GM21526 (cell line): ENCODE measurements around the gene FBXO24.
"Not testable (repeated sequence)": the region's sequence is repeated elsewhere in the genome, so short reads cannot be mapped to it uniquely, and the experiment has no call there.

Experiments
- ATAC-seq: cut with Tn5 transposase; IDR thresholded peaks from one replicate; pipeline ENCODE4 v1.9.1; 2021; ENCODE audit warnings: moderate library complexity; ENCODE audit not compliant: unreplicated experiment, low FRiP score

The FBXO24 gene

DNA sequence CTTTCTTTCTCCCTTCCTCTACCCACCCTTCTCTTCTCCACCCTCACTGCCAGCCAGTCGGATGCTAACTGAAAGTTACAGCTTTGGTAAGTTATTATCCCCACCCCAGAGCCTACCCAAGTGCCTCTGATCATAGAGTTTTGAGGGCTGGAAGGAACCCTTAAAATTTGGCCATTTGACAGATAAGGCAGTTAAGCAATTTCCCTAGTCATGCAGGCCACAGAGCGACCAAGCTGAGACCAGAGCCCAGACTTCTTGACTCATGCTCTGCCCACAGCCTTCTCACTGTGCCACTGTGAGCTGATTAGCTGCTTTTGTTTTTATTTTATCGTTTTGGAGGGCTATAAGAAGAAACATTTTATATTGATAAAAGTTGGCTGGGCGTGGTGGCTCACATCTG lies 29.6 kb upstream of the FBXO24 start:
- ATAC-seq = no peak

DNA sequence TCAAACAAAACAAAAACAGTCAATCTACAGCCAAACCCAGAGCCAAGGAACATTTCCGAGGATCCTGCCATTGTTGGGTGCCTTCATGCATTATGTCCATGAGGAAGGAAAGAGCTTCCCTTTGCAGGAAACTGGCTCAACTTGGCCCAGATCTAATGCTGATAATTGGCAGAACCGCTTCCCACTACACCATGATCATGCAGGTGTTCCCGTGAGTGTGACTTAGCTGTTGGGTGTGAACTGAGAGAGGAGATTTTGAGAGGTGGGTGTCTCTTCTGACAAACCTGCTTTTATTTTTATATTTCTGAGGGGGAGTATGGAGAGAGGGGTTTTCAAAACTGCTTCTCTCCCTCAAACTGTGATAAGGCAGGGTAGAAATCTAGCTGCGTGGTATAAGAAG lies 27.0 kb upstream of the FBXO24 start:
- ATAC-seq = no peak

DNA sequence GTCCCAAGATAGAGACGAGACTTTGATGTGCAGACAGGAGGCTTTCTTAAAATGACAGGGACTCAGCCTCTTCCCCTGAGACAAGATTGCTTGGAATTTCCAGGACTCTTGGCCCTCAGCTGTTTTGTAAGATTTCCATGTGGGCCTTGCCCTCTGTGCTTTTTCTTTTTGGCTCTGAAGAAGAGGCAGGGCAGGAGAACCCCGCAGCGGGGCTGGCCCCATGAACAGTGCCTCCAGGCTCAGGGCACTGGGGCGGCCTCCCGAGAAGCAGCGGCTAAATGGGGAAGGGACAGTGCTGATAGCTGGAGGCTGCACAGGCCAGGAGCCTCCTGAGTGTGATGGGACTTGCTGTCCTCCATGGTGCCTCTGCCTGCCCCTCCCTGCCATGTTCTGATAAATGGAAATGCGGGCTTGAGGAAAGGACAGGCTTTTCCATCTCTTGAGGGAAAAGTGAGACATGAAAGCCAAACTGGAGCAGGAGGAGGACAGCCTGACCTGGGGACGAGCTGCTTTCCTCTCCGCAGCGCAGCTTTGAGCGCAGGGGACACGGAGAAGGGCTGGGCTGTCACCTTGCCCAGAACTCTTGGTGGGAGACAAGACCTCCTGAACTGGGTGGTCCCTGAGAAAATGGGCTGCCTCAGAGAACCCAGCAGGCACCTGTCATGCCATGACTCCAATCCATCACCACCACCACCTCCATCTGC lies 24.5 kb upstream of the FBXO24 start:
- ATAC-seq = no peak

DNA sequence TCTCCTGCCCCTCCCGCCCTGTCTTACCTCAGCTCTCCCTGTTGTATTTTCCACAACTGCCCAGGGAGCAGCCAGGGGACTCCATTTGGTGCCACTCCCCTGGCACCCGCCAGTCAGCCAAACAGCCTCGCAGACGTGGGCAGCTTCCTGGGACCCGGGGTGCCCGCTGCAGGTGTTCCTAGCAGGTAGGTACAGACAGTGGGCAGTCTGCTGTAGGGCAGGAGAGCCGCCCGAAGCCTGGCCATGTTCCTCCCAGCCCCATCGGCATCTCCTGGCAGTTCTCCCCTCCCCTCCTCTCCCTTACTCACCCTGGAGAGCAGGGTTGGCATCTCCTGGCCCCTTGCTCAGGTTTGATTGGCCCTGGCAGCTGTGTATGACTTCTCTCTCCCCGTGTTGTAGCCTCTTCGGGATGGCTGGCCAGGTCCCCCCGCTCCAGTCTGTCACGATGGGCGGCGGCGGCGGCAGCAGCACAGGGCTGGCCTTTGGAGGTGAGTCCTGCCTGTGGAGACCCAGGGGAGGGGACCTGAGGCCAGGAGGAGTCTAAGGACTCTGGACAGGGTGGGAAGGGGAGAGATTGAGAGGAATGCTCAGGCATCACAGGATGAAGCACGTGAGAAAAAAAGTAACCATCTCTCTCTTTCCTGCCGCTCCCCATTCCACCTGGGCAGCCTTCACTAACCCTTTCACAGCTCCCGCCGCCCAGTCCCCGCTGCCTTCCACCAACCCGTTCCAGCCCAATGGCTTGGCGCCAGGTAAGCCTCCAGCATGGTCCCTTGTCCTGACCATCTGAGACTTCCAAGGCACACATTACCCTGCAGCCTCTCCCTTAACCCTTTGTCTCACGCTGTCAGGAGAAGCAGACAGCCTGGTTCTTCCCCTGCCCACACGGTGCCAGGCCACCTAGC lies 23.7 kb upstream of the FBXO24 start:
- no peak for ATAC-seq

DNA sequence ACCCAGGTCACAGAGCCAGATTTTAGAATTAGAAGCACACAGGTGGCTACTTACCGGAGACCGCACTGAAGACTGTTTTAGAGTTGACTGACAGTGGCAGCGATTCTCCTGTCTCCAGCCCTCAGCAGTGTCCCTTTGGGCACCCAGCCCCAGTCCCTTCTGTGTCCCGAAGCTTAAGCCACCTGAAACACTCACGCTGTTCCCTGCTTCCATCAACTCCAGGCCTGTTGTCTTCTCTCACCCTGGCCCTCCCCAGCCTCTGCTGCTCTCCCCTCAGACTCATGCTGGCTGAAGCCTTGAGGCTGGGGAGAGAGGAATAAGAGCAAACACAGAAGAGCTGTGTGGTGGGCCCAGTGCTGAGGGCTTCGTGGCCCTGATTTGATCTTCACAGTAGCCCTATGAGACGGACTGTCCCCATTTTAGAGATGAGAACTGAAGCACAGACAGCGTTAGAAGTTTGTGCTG lies 23.0 kb upstream of the FBXO24 start:
- ATAC-seq = no peak

DNA sequence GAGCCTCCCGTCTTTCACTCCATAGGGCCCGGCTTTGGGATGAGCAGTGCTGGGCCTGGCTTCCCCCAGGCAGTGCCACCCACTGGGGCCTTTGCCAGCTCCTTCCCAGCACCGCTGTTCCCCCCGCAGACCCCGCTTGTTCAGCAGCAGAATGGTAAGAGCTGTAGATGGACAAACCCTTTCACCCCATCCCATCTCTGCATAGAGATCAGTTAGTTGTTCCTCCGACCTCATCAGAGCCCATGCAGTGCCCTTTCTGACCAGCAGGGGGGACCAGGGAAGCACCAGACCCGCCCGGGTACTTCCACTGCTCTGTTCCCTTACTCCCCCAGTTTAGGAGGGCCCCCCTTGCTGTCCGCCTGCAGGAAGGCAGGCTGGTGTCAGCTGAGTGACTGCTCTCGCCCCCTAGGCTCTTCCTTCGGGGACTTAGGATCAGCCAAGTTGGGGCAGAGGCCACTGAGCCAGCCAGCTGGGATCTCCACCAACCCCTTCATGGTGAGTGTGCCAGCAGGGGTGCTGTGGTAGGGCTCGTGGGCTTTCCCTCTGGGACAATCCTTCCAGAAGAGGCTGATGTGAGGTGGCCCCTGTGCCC lies 22.2 kb upstream of the FBXO24 start:
- no peak for ATAC-seq

DNA sequence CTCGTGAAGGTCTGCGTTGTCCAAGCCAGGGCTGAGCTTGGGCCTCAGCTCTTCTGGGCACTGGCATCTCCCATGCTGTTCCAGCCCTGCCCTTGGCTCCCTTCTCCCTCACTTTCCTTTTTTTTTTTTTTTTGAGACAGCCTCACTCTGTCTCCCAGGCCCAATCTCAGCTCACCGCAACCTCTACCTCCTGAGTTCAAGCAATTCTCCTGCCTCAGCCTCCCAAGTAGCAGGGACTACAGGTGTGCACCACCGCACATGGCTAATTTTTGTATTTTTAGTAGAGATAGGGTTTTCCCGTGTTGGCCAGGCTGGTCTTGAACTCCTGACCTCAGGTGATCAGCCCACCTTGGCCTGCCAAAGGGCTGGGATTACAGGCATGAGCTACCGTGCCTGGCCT lies 21.7 kb upstream of the FBXO24 start:
- not testable (repeated sequence) for ATAC-seq

DNA sequence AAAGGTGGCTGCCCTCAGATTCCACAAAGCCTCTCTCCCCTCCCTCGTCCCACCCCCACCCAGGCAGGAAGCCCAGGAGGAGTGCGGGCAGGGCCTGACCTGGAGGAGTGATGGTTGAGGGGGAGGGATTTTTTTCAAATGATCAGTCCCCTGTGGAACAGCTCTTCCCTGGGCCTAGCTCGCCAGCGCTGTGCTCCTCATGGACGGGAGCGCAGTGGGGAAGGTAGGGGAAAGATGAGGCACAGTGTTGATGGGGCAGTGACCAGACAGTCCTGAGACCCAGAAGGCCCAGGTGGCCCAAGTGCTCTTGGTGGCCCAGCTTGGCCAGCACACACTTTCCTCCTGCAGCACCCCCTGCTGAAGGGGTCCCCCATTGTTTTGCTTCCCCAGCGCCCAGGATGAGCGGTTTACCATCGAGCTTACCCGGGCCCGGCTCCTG lies 21.0 kb upstream of the FBXO24 start:
- ATAC-seq = no peak

DNA sequence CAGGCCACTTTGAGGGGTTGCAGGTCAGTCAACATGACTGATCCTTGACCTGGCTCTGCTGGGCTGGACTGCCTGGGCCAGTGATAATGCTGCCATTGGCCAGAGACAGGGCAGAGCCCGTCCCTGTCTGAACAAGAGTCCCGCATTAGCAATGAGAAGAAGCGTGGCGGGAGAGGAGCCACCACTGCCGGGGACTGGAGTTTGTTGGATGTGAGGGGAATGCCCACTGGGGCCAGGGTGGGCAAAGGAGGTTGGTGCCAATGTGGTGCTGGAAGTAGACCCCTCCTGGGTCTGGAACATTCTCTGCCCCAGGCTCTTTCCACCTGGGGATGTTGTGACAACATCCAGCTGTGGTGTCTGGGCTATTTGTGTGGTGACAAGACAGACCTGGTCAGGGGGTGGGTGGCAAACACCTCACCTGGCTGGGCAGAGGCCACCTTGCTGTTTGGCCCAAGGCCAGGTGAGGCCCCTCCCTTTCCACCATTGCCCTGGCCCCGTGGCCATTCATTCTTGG lies 20.1 kb upstream of the FBXO24 start:
- ATAC-seq = no peak

DNA sequence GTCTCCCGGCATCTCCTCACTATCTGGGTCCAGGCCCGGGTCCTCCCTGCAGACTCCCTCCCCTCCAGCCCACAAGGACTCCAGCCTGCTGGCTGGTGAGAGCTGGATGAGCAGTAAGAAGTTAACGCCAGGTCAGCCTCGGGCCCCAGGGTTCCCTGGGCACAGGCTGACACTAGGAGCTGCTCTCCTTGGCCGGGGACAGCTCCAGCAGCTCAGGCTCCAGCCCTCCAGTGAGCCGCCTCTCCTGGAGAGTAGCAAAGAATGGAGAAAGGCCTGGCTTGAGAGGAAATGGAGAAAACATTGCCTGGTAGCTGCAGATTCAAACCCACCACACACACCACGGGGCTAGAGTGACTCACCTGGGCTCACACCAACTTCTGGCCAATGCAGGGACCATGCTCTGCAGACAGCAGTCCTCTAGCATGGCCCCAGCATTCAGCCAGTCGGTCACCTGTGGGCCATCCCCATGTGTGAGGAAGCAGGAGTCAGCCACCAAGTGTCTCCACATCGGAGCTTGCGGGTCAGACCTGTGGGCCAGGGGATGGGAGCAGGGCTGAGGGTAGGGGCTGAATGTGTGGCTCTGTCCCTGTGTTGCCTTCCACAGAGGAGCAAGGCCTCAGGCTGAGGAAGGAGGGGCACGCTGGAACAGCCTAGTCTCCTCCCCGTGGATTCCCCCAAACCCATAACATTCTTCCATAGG lies 18.9 kb upstream of the FBXO24 start:
- ATAC-seq = no peak

DNA sequence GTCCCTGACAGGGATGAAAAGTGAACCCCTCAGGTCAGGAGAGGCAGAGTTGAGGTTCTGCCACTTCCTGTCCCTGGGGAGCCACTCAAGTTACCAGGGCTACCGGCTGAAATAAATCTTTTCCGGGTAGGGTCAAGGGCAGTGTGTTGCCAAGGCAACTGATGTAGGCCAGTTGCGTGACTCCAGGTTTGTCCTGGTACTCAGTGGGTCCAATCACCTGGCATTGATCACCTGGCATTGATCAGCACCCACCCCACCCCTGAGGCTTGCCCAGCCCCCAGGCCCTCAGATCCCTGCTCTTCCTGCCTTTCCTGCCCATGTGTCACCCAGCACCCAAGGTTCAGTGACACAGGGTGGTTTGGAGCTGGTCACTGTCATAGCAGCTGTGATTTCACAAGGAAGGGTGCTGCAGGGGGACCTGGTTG lies 18.4 kb upstream of the FBXO24 start:
- no peak for ATAC-seq

DNA sequence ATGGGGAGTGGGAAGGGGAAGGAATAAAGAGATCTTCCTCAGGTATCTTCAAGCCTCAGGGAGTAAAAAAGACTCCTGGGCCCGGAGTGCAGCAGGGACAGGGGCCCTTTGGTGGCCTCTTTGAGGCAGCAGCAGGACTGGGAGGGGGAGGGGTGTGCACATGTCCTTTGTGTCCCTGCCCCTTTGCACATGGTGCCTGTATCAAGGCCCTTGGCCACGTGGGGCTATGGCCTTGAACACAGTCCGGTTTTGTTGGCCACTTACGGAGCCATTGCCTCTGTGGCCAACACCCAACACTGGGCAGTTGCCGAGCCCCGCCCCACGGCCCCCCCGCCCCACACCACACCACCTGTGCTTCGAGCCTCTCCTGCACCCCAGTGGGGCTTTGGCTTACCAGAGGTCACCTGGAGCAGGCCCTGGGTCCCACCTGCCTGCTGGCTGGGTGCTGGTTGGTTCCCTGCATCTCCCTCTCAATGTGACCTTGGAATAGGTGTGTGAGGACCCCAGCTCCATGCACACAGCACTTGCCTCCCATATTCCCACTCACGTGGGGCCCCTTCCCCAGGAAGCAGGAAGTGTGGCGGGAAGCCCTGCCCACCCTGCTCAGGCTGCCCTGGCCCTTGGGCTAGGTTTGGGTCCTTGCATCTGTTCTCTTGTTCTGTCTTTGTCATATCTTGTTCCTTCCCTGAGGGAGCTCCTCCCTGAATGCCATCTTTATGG lies 17.8 kb upstream of the FBXO24 start:
- ATAC-seq = no peak

DNA sequence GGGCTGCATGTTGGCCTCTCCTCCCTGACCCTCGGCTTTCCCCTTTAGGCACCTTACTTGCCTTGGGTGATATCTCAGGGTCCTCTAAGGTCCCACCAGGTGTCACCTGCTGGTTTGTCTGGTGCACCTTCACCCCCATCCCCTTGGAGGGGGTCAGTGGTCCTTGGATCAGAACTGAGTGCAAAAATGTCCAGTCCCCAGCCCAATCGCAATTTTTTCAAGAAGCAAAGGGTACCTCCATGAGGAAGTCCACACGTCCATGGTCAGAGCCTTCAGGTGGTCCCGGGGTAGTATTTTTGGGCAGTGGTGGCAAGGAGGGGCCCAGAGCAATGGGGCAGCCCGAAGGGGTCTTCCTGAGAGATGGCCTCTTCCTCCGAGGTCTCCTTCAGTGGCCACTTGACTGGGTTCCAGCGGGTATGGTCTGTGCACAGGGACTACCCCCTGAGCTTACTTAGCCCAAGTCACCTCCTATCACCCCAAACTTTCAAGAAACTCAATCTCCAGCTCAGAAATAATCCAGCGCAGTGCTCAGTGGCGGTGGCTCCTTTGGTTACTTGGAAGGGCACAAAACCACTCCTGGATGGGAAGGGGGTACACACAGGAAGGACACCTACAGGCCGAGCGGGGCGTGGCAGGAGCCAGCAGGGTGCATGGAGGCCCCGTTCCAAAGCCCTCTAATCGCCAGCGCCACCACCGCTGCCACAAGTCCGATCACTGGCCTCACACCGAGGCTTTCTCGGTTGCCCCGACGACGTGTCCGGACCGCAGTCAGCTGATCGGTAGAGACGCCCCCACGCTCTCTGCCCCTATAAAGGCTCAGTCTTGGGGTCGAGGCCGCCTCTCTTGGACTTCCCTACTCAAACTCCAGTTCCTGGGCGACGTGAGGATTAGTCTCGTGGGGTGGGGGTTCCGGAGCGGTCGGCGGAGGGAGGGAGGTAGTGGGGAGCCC lies 17.0 kb upstream of the FBXO24 start:
- ATAC-seq = no peak

DNA sequence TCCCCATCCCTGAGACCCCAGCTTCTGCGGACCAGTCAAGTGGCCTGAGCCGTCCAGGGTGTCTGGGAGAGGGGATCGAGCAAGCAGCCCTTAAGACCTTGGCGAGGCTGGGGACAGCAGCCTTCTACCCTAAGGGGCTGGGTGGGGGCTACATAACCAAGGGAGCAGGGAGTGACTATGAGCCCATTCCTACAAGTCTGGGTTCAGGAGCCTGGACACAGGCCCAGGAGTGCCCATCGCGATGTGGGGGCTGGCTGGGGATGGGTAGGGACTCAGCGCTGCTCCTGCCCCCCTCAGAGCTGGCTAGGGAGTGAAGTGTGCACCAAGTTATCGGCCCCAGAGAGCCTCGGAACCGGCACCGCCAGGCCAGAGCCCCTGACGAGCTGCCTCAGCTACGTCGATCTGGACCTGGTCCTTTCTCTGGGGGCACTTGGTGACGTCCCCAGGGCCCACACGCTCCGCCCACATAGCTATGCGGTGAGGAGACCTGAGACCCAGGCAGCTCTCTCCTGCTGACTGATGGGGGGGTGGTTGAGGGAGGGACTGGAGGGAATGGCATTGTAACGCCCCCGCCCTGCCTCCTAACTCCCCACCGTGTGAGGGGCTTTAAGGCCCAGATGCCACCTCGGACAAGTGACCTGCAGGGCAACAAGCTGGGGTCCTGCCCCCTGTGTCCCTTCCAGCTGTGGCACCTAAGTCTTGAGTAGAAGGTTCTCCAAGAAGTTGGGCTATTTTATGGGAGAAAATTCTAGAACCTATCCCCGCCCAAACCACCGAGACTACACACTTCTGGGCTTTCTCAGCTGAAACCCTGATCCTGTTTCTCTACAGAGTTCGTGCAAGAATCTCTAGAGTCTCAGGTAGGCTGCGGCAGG lies 14.9 kb upstream of the FBXO24 start:
- ATAC-seq = no peak

DNA sequence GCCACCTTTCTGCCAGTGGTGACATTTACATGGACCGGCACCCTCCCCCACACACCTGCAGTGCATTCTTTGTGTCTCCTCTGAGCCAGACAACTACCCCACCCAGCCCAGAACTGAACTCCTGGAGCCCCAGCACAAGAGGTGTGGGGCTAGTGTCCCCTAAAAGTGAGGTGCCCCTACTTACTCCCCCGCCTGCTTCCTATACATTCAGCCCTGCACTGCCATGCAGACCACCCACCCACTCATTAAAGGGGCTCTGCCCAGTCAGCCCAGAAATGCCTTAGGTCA lies 14.4 kb upstream of the FBXO24 start:
- ATAC-seq = no peak

DNA sequence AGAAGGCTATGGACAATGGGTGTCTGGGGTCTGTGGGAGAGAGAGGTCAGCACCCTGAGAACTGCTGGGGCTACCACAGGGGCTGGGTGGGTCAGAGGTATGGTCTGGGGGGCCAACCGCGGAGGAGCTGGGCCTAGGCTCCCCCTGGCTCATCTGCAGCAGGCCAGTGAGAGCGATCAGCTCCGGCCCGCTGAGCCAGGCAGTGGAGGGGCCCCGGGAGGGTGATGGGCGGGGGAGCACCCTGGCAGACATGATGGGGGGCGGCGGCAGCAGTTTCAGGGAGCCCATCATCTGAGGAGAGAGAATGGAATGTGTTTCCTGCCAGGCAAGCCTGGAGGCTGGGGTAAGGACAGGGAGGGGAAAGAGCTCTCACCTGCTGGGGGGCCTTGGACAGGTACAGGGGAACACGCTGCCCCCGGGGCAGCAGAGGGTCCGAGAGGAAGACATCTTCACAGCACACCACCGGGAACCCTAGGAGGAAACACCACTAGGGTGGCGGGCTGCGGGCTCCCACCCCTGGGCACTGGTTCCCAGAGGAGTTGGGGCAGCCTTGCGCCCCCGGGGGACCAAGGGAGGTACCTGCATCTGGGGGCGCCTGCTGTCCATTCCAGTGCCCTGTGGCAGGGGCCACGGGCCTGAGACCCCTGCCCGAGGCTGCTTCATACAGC lies 13.7 kb upstream of the FBXO24 start:
- ATAC-seq = no peak

DNA sequence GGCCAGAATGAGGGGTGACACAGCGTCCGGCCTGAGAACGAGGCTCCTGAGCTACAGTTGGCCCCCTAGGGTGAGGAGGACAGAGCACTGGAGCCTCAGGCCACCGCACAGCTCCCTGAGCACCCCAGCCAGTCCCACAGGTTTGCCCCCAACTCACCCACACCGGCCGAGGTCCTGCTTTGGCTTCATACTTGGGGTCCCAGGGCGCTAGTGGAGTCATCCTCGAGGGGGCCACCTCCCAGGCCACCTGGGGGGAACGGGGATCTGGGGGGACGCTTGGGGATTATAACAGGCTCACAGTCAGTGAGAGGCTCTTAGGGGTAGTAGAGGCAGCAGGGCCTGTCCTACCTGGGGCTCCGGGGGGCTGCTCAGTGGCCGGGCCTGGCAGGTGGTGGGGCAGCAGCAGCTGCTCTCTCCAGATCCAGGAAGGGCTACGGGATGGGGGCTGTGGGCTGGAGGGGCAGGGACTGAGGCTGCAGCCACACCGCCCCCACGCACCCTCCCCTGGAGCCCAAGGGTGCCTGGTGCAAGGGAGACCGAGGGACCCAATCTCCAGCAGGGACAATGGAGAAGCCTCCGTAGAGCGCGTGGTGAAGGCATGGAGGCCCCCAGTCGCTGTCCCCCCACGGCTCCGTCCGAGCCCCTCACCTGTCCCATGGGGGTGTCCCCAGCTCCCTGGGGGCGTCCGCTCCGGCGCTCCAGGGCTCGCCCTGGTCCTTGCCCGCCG lies 13.0 kb upstream of the FBXO24 start:
- no peak for ATAC-seq
